ENCODE data around the gene ATXN7L3B.
"Not testable (repeated sequence)": the region's sequence is repeated elsewhere in the genome, so short reads cannot be mapped to it uniquely, and the experiment has no call there.

ATXN7L3B gene

DNA sequence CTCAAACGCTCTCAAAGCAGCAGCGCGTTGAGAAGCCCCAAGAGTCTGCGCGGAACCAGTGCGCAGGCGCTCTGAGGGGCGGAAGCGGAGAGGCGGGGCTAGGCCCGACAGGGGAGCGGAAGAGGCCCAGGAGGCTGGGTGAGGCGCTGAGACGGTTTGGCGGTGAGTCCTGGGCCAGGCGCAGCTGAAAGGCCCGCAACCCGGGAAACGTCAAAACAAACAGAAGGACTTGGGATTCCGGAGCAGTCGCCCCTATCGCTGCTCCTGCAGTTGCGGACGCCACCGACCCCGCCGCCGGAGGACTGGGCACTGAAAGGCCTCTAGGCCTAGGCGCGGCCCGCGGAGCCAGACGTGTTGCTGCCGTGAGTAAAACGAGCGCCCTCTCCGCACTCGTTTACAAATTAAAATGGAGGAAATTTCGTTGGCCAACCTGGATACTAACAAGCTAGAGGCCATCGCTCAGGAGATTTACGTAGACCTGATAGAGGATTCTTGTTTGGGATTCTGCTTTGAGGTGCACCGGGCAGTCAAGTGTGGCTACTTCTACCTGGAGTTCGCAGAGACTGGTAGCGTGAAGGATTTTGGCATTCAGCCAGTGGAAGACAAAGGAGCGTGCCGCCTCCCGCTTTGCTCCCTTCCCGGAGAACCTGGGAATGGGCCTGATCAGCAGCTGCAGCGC is at the start of gene ATXN7L3B:
TSS of gene ATXN7L3B (plus strand) at position 129 of the 679 bp plus-strand sequence. CDS start at position 407, 278 bp downstream.
- DNase-seq: peak; percentile 94

GRCh38 chr12:74488134-74488533 is 49.5 kb upstream of the ATXN7L3B start:
- DNase-seq: no peak

DNA sequence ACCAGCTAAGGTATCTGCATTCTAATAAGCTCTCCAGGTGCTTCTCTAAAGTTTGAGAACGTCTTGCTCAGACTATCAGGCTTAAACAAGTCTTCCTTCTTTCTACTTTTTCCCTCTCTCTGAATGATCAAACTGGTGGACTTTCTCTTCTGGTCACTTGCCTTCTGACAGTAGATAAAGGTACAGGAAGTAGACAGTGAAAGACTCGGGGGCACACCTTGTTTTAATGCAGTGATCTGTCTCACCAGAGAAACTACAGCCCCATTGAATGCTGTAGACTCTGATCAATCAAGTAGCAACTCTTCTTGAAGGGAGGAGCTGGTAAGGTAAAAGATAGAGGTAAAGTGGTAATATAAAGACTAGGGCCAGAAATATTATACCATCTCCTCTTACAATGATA is 48.1 kb upstream of the ATXN7L3B start:
- no peak for DNase-seq

GRCh38 chr12:74490390-74491064 is 47.1 kb upstream of the ATXN7L3B start:
- DNase-seq: no peak

DNA sequence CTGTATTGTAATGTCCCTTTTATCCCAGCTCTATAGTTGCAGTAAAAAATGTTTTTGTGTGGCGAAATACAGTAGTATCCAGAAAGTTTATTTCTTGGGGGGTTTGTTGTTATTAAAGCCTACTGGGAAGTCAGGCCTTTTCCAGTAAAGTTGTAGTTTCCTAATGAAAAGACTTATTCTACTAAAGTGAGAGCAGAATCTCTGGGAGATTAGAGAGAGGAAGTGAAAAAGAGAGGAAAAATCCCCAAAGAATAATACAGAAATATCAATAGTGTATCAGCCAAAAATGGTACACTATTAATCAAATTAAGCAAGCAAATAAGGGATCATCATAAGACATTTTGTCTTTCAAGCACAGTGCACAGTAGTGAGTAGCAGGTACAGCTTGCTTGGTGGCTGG is 46.3 kb upstream of the ATXN7L3B start:
- DNase-seq: no peak

DNA sequence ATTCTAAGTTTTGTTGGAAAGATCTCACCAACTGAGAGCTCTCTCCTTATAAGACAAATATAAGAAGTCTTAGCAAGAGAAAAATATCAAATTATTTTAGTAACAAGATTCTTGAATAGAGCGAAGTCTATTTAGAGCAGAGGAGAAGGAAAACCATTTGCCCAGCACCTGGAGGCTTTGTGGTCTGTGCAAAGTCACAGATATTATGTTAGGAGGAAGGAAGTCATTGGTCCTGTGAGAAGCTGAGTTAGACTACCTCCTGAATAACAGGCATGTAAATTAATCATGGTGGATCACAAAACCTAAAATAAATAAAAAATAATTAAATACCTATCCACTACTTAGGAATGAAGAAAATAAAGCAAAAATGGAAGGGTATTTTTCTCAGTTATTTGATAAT is 38.4 kb upstream of the ATXN7L3B start:
- no peak for DNase-seq

DNA sequence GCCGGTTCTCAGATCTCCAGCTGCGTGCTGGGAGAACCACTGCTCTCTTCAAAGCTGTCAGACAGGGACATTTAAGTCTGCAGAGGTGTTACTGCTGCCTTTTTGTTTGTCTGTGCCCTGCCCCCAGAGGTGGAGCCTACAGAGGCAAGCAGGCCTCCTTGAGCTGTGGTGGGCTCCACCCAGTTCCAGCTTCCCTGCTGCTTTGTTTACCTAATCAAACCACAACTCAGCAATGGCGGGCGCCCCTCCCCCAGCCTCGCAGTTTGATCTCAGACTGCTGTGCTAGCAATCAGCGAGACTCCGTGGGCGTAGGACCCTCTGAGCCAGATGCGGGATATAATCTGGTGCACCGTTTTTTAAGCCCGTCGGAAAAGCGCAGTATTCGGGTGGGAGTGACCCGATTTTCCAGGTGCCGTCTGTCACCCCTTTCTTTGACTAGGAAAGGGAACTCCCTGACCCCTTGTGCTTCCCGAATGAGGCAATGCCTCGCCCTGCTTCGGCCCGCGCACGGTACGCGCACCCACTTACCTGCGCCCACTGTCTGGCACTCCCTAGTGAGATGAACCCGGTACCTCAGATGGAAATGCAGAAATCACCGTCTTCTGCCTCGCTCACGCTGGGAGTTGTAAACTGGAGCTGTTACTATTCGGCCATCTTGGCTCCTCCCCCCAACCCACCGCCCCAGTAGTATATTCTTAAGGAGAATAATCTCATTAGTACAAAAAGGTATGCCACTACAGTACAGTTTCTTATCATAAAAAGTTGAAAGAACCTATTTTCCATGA is 28.6 kb upstream of the ATXN7L3B start:
- not testable (repeated sequence) for DNase-seq

GRCh38 chr12:74509886-74510285 is 27.7 kb upstream of the ATXN7L3B start:
- no peak for DNase-seq

DNA sequence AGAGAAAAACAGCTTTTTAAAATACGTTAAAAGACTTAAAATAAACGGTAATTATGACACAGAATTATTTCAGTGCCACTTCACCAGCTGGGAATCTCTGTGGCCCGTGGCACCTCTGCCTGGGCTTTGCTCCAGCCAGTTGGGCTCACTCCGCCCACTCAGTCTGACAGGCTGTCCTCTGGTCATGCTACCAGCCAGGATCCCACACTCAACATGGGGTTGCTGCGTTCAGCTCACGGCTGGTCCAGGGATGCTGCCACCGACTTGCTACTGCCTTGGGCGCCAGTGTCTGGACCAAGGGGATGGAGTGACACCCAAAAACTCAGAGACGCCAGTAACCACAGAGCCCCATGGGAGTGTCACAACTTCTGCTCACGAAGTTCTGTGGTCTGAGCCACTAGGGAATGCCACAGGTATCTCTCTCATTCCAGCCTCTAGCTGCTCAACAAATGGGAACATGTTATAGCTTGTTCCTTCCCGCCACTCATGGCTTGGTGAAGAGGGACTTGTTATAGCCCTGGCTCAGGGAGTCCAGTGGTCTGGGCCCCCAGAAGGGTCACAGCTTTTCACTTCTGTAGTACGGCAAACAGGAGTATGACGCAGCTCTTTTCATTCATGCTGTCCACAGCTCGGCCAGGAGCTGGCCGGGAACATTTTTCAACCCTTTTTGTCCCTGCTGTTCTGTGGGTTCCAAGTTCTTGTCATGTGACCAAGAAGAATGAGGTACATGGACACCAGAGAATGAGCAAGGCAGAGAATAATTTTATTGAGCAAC is 23.4 kb upstream of the ATXN7L3B start:
- no peak for DNase-seq

- no peak for DNase-seq
Observed at GRCh38 chr12:74515849-74516248, 21.8 kb upstream of the ATXN7L3B start.

- no peak for DNase-seq
Observed at GRCh38 chr12:74526535-74526934, 11.1 kb upstream of the ATXN7L3B start.

DNA sequence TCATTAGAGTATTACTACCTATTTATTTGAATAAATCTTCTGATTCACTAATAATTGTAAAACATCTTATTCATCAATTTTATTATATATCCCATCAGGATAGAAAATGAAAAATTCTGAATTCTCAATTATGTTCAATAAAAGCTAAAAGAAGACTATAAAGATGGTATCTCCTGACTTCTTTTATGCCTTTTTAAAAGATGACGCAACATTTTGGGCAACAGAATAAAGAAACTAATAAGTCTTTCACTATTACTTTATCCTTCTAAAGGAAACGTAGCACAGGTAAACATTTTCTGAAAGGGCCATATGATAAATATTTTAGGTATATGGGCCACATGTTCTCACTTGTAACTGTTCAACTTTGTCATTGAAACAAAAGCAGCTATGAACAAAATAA is 10.1 kb upstream of the ATXN7L3B start:
- DNase-seq: no peak

DNA sequence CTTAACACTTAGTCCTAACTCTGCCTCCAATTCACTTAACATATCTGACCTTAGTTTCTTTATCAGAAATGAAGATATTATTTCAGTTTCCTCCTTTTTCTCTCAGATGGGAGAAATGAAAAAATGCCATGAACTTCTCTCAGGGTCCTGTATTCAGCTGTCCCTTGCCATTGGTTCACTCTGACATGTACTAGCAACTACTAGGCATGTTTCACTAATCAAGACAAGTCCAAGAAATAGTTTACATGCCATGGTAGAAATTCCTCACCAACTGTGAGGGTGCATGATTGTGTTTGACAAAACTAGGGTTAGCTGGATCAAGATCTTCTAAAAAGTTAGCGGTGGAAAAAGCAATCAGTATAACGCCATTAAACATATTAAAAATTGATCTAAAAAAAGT is 7.0 kb upstream of the ATXN7L3B start:
- DNase-seq: no peak

- DNase-seq: peak; percentile 13
Observed at GRCh38 chr12:74535536-74535935, 2.1 kb upstream of the ATXN7L3B start.

- DNase-seq: no peak
Observed at GRCh38 chr12:74537126-74537706, 419 bp upstream of the ATXN7L3B start.

DNA sequence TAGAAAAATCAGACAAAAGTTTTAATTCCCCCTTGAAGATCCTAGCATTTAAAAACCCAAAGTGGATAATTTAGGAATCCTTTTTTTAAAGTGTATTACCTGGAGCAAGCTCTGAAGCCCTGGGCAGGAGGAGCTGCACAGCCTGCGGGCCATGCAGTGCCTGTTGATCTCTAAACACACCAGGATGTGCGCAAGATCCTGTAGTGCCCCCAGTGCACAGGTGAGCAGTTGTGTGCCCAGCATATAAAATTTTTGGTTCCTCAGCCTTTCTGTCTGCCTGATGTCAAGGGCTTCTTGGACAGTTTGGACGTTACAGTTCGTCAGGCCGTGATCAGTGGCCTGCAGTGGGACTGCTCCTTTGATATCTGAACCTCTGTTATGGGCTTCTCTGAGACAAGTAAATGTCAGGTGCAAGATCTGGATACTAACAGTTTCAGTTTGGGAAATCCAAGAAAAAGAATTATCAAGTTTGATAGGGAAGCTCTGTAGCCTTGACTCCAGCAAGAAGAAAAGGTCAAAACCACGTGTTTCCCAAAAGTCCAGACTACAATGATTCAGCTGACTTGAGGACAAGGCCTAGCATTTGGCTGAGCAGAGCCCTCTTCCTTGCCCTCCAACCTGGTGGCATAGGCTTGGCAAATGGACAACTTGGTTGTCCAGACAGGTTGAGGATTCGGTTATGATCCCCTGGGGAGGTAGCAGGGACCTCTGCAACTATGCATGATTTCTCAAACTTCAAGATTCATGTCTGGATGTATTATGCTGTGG is 1.0 kb downstream of the ATXN7L3B start:
- peak; percentile 23 for DNase-seq

GRCh38 chr12:74539261-74539660 is 1.6 kb downstream of the ATXN7L3B start:
- DNase-seq: no peak

DNA sequence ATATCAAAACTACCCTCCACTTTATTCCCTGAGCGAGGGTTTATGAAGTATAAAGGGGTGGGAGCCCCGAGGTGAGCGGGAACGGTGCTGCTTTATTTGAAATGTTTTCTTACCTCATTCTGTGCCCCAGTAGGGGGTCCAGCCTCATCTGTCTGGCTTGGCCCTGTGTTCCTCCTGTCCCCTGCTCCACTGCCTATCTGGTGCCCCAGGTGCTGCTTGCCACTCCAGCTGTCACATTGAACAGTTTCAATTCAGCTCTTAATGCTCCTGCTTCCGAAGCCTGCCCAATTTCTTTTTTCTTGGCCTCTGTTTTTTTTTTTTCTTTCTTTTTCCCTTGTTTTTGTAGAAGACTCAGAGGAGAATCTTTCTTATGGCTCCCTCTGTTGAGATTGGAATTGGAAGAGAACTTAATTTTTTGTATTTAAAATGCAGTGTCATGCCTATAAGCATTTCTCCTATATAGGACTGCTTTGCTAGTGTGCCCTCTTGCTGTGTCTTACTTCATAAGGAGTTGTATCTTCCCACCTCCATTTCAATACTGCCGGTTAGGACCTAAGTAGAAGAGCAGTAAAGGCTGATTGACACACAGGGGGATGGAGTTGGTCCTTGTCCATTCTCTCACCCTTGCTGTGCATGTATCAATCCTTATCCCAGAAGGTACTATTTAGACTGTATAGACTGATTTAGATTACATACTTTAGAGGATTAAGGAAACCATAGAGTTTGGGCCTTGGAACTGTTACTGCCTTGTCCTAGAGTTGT is 2.3 kb downstream of the ATXN7L3B start:
- DNase-seq: no peak

DNA sequence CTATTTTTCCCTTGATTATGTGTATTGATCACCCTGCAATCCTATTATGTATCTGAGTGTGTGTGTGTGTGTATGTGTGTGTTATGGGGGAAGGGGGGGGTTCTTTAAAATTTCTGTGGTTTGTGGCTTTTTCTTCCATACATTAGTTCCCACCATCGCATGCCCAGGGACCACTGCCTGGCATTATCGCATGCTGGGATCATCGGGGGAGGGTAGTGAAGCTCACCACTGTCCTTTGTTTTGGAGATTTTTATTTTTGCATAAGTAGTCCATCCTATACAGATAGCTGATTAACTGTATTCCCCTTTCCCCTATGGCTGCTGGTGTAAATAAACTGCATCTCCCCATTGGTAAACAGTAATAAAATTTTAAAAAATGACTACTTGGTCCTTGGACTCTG is 3.4 kb downstream of the ATXN7L3B start:
- no peak for DNase-seq

DNA sequence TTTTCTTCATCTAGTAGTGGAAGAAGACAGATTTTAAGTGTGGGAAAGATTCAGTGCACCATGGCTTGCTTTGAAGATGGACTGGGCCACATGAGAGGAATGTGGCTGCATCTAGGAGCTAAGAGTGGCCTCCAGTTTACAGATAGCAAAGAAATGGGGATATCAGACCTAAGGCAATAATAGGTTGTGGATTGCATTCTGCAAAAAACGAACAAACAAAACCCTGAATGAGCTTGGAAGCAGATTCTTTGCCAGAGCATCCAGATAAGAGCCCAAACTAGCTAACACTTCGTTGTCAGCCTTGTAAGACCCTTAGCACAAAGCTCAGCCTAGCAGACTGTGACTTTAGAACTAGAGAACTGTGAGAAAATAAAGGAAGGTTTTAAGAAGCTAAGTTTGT is 9.6 kb downstream of the ATXN7L3B start:
- DNase-seq: no peak

GRCh38 chr12:74551291-74551690 is 13.7 kb downstream of the ATXN7L3B start:
- DNase-seq: no peak

All from stimulated activated CD4-positive, alpha-beta T cell treated with anti-CD3 and anti-CD28 coated beads, Interleukin-1b, Interleukin-23, amount 100 ng/mL, for 48 hours (primary cell).